Caco-2 (cell line): ENCODE measurements around the gene CC2D2B. TPM values are rescaled to one million over a fixed set of nuclear protein-coding genes. Genes with fewer than 3 reads are reported as not detected.
"Not testable (repeated sequence)": the region's sequence is repeated elsewhere in the genome, so short reads cannot be mapped to it uniquely, and the experiment has no call there.

Source experiments
- BruUV-seq: library from RNA; stranded (reverse); fragments of 400-500 nt; replicated peaks from 2 replicates; lab custom pipeline; 2021; lab: Mats Ljungman, UMichigan
- CTCF ChIA-PET: fragments of 300-600 bp; sonication (Branson Sonifier 250); formaldehyde crosslinking; loops from one replicate; lab custom pipeline; 2022; ENCODE audit warnings: antibody characterized with exemption; lab: Charles Lee
- POLR2A ChIA-PET: fragments of 300-600 bp; sonication (Branson Sonifier 250); formaldehyde crosslinking; loops from one replicate; lab custom pipeline; 2022; ENCODE audit warnings: antibody characterized with exemption; lab: Charles Lee
- DNase-seq, 2 experiments: peaks; one replicate each; pipeline versions ENCODE4 v3.0.0 to v3.0.0-alpha.2; 2020 to 2022
- H3K27me3 ChIP-seq: replicated peaks from 2 replicates; pipeline ENCODE4 v1.6.0; 2011; ENCODE audit warnings: low read length; ENCODE audit not compliant: control insufficient read depth, insufficient read depth
- H3K36me3 ChIP-seq: 2 replicates; pipeline ENCODE4 v1.5.1; 2011; ENCODE audit warnings: low read length; ENCODE audit not compliant: control insufficient read depth, insufficient read depth
- H3K4me1 ChIP-seq: fragments of 250-450 bp; sonication (Bioruptor Pico); 2 replicates; pipeline ENCODE4 v1.5.1; 2020; ENCODE audit warnings: mild to moderate bottlenecking
- H3K4me3 ChIP-seq: 2 replicates; pipeline ENCODE4 v1.5.1; 2011; ENCODE audit warnings: low read depth, mild to moderate bottlenecking, control low read depth, low read length
- H3K9me3 ChIP-seq: fragments of 250-450 bp; sonication (Bioruptor Pico); 2 replicates; pipeline ENCODE4 v1.5.1; 2020; ENCODE audit warnings: mild to moderate bottlenecking, moderate library complexity
- H3K27ac Mint-ChIP-seq: one replicate; pipeline ENCODE4 v1.8.0; 2022; ENCODE audit warnings: mixed read lengths; ENCODE audit not compliant: unreplicated experiment
- H3K27me3 Mint-ChIP-seq: one replicate; pipeline ENCODE4 v1.8.0; 2022; ENCODE audit warnings: mixed read lengths; ENCODE audit not compliant: insufficient read depth, unreplicated experiment
- H3K36me3 Mint-ChIP-seq: one replicate; pipeline ENCODE4 v1.8.0; 2022; ENCODE audit warnings: mild to moderate bottlenecking, mixed read lengths; ENCODE audit not compliant: insufficient read depth, unreplicated experiment
- H3K4me1 Mint-ChIP-seq: one replicate; pipeline ENCODE4 v1.8.0; 2022; ENCODE audit warnings: low read depth, mixed read lengths; ENCODE audit not compliant: unreplicated experiment
- H3K4me3 Mint-ChIP-seq: one replicate; pipeline ENCODE4 v1.8.0; 2022; ENCODE audit warnings: mild to moderate bottlenecking, moderate library complexity, mixed read lengths; ENCODE audit not compliant: unreplicated experiment
- H3K9me3 Mint-ChIP-seq: one replicate; pipeline ENCODE4 v1.8.0; 2022; ENCODE audit warnings: mixed read lengths; ENCODE audit not compliant: unreplicated experiment
- CTCF ChIP-seq, 2 experiments: fragments of 200-600 bp in 1 of 2; IDR thresholded peaks; 1 replicate in 1 of 2; 2 replicates in 1 of 2; pipeline versions ENCODE4 v1.5.1 to v1.8.0; 2011 to 2022; ENCODE audit warnings: antibody characterized with exemption in 1 of 2, control low read depth in 1 of 2, inconsistent platforms in 1 of 2, low read depth in 1 of 2, low read length in 1 of 2, mild to moderate bottlenecking in 1 of 2, moderate library complexity in 1 of 2; ENCODE audit not compliant: insufficient read depth in 1 of 2, severe bottlenecking in 1 of 2, unreplicated experiment in 1 of 2
- intact Hi-C: fragments of 100-400 bp; cut with micrococcal nuclease; formaldehyde crosslinking; loops from one replicate; pipeline ENCODE4 v1.10.0; 2022; ENCODE audit not compliant: unreplicated experiment
- total RNA-seq: library from RNA; stranded (reverse); gene quantifications from 2 replicates; pipeline ENCODE4 v1.2.3, GENCODE V29; 2022

The CC2D2B gene
- total RNA-seq, 1 experiment from 2014 or later, result 0.39 TPM

- H3K4me3 ChIP-seq, result no peak overlapping the region
- H3K9me3 Mint-ChIP-seq, result no peaks in the 10 kb centered on the region
- no peaks in the 10 kb centered on the region for H3K9me3 ChIP-seq
- no peak for TF ChIP-seq CTCF (IDR thresholded peaks at IDR 0.05; ENCODE audit: insufficient read depth in 1 of 2, low read depth in 1 of 2, low read length in 1 of 2, severe bottlenecking in 1 of 2, unreplicated experiment in 1 of 2)
- no peaks in the 10 kb centered on the region for H3K4me1 ChIP-seq
- intact Hi-C loops, result loop anchor here (5.0 kb wide), 1 partner anchor 296 kb away; the partner anchor contains the start of gene TCTN3
- H3K36me3 Mint-ChIP-seq, result no peaks in the 10 kb centered on the region
- H3K36me3 ChIP-seq, result no peaks in the 10 kb centered on the region
- no peak for DNase-seq
- no peak overlapping the region for H3K4me3 Mint-ChIP-seq
- H3K27ac Mint-ChIP-seq, result no peak overlapping the region
- no peaks in the 10 kb centered on the region for H3K27me3 ChIP-seq
- POLR2A ChIA-PET, result no interaction called here
- no peaks in the 10 kb centered on the region for H3K4me1 Mint-ChIP-seq
- CTCF ChIA-PET, result interaction anchor here (1.6 kb wide), 1 partner anchor 294 kb away, joined by 11 read pairs; the partner anchor contains the start of gene TCTN3
- H3K27me3 Mint-ChIP-seq, result peaks cover 12% of the 10 kb centered on the region
- no TSS peak for BruUV-seq
Measured at GRCh38 chr10:95987685-95988426, 80.1 kb downstream of the CC2D2B start.

GRCh38 chr10:95988702-95989101 lies 80.9 kb downstream of the CC2D2B start:
- Mint-ChIP-seq H3K36me3 (no peaks in the 10 kb centered on the region), H3K27me3 (peaks cover 12% of the 10 kb centered on the region), H3K4me3 (no peak overlapping the region), H3K27ac (no peak overlapping the region), H3K9me3 (no peaks in the 10 kb centered on the region), H3K4me1 (no peaks in the 10 kb centered on the region)
- POLR2A ChIA-PET, result no interaction called here
- Histone ChIP-seq H3K27me3 (no peaks in the 10 kb centered on the region), H3K4me3 (no peak overlapping the region), H3K9me3 (no peaks in the 10 kb centered on the region), H3K4me1 (no peaks in the 10 kb centered on the region), H3K36me3 (no peaks in the 10 kb centered on the region)
- intact Hi-C loops, result loop anchor here (5.0 kb wide), 1 partner anchor 296 kb away; the partner anchor contains the start of gene TCTN3
- no TSS peak for BruUV-seq
- CTCF ChIA-PET, result interaction anchor here (1.6 kb wide), 1 partner anchor 295 kb away, joined by 11 read pairs; the partner anchor contains the start of gene TCTN3
- TF ChIP-seq CTCF (IDR thresholded peaks at IDR 0.05; ENCODE audit: insufficient read depth in 1 of 2, low read depth in 1 of 2, low read length in 1 of 2, severe bottlenecking in 1 of 2, unreplicated experiment in 1 of 2), result peak in 1 of 2 experiments; percentile 19
- no peak for DNase-seq

GRCh38 chr10:95994376-95994775 lies 86.6 kb downstream of the CC2D2B start:
- H3K9me3 ChIP-seq, H3K9me3 Mint-ChIP-seq, H3K27ac Mint-ChIP-seq, CTCF ChIA-PET, H3K4me3 Mint-ChIP-seq, H3K4me1 ChIP-seq, H3K27me3 ChIP-seq, H3K4me3 ChIP-seq, intact Hi-C loops, POLR2A ChIA-PET, BruUV-seq, H3K36me3 ChIP-seq, H3K4me1 Mint-ChIP-seq, DNase-seq, H3K36me3 Mint-ChIP-seq: not testable (repeated sequence)
- peaks cover 11% of the 10 kb centered on the region for H3K27me3 Mint-ChIP-seq
